Measurements from ENCODE around the gene MACROH2A1.

MACROH2A1 gene

DNA sequence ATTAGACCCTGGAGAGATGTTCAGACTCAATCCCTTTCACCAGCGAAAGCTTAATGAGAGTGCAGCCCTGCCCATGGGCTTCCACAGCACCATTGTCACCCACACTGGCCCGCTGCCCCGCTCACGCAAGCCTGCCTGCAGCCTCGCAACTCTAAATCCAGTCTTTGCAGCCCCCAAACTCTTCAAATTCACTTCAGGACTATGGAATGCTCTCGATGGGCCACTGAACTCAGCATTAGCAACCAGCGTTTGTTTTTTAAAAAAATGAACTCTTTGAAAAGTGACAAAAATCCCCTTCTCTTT is 31.1 kb upstream of the MACROH2A1 start:
- no peaks in the 10 kb centered on the region for H3F3A ChIP-seq (ENCODE audit: insufficient read depth)
- no peaks in the 10 kb centered on the region for H3K27me3 ChIP-seq (ENCODE audit: low read length)
- no peak overlapping the region for H3K4me3 ChIP-seq (ENCODE audit: insufficient read depth, low read length, poor library complexity, severe bottlenecking)
- H3K79me2 ChIP-seq (ENCODE audit: insufficient read depth, low read length), result no peaks in the 10 kb centered on the region
- H4K20me1 ChIP-seq (ENCODE audit: low read depth, low read length), result no peaks in the 10 kb centered on the region
- TF ChIP-seq, protein P1, sequence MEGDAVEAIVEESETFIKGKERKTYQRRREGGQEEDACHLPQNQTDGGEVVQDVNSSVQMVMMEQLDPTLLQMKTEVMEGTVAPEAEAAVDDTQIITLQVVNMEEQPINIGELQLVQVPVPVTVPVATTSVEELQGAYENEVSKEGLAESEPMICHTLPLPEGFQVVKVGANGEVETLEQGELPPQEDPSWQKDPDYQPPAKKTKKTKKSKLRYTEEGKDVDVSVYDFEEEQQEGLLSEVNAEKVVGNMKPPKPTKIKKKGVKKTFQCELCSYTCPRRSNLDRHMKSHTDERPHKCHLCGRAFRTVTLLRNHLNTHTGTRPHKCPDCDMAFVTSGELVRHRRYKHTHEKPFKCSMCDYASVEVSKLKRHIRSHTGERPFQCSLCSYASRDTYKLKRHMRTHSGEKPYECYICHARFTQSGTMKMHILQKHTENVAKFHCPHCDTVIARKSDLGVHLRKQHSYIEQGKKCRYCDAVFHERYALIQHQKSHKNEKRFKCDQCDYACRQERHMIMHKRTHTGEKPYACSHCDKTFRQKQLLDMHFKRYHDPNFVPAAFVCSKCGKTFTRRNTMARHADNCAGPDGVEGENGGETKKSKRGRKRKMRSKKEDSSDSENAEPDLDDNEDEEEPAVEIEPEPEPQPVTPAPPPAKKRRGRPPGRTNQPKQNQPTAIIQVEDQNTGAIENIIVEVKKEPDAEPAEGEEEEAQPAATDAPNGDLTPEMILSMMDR (IDR thresholded peaks at IDR 0.05; ENCODE audit: insufficient read depth, low read length, poor library complexity, severe bottlenecking), result no peak
- no peak for TF ChIP-seq EZH2phosphoT487 (conservative IDR thresholded peaks at IDR 0.05; ENCODE audit: low read length)
- H3K36me3 ChIP-seq (ENCODE audit: low read length), result no peaks in the 10 kb centered on the region
- H3K9me3 ChIP-seq (ENCODE audit: insufficient read depth, low read length), result peaks cover 12% of the 10 kb centered on the region; the same call in 1 of the 2 replicates
- H3K9me2 ChIP-seq (replicated peaks; ENCODE audit: insufficient read depth, low read length), result no peaks in the 10 kb centered on the region
- H3K4me2 ChIP-seq (ENCODE audit: low read depth, low read length, poor library complexity, severe bottlenecking), result no peak overlapping the region
- H2AFZ ChIP-seq (ENCODE audit: low read depth, low read length, severe bottlenecking), result no peak overlapping the region
- no peak overlapping the region for H3K9ac ChIP-seq (ENCODE audit: low read length)
- no peak overlapping the region for H3K27ac ChIP-seq (ENCODE audit: low read depth, low read length)

DNA sequence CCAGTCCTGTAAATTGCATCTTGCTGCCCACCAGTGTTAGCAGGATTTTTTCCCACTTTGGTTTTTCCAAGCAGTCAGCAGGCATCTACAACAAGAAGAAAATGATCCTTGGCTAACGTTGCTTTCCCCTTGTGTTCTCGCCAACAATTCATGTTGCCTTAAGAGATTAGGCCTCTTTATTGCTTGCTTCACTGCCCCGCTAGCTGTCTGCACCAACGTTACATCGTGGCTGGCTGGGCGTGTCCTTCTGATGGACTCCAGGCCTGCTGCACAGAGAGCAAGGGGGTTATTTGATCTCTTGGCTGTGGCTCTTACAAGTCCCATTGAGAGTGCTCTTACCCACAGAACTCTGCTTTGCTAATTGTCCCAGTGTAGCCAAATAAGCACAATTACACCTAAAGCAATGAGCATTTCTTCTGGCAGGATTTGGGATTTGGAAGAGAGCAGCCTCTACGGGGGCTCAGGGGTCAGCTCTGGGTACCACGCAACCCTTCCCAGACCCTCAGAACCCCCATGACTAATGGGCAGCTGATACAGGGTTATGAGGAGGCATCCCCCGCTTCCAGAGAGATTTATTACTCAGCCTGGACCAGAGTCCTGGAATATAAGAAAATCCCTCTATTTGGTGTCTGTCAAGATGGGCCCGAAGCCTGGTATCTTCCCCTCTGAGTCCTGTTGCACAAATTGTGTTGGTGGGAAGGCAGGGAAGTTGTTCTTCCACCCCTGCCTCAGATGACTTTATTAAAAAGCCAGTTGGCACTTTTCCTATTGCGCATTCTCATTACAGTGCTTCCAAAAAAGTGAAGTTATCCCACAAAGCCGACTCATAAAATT is 30.5 kb upstream of the MACROH2A1 start:
- H3K27me3 ChIP-seq (ENCODE audit: low read length), result no peaks in the 10 kb centered on the region
- H3K9me3 ChIP-seq (ENCODE audit: insufficient read depth, low read length), result peaks cover 12% of the 10 kb centered on the region; the same call in 1 of the 2 replicates
- H3K27ac ChIP-seq (ENCODE audit: low read depth, low read length), result no peak overlapping the region
- no peaks in the 10 kb centered on the region for H3K79me2 ChIP-seq (ENCODE audit: insufficient read depth, low read length)
- H4K20me1 ChIP-seq (ENCODE audit: low read depth, low read length), result no peaks in the 10 kb centered on the region
- no peak overlapping the region for H3K4me2 ChIP-seq (ENCODE audit: low read depth, low read length, poor library complexity, severe bottlenecking)
- no peak overlapping the region for H3K9ac ChIP-seq (ENCODE audit: low read length)
- TF ChIP-seq, protein P1 (IDR thresholded peaks at IDR 0.05; ENCODE audit: insufficient read depth, low read length, poor library complexity, severe bottlenecking), result no peak
- no peak for TF ChIP-seq EZH2phosphoT487 (conservative IDR thresholded peaks at IDR 0.05; ENCODE audit: low read length)
- H3K4me3 ChIP-seq (ENCODE audit: insufficient read depth, low read length, poor library complexity, severe bottlenecking), result no peak overlapping the region
- H3F3A ChIP-seq (ENCODE audit: insufficient read depth), result no peaks in the 10 kb centered on the region
- H2AFZ ChIP-seq (ENCODE audit: low read depth, low read length, severe bottlenecking), result no peak overlapping the region
- H3K9me2 ChIP-seq (replicated peaks; ENCODE audit: insufficient read depth, low read length), result no peaks in the 10 kb centered on the region
- H3K36me3 ChIP-seq (ENCODE audit: low read length), result no peaks in the 10 kb centered on the region

DNA sequence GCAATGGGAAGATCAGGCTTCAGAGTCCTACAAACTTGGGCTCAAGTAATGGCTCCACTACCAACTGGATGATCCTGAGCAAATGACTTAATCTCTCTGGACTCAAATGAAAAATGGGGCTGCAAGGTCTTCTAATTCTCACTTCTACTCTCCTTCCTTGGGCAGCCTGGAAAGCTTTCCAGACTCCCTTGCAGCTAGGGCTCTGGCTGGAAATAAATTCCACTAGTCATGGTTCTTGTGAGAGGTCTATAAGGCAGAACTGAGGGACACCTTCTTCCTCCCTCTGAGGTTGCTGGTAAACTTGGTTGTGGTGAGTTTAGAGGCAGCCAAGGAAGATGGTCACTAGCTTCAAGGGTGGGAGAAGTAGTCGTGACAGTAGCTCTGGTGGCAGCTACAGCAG is 29.6 kb upstream of the MACROH2A1 start:
- Histone ChIP-seq H4K20me1 (ENCODE audit: low read depth, low read length) (no peaks in the 10 kb centered on the region), H3F3A (ENCODE audit: insufficient read depth) (no peaks in the 10 kb centered on the region), H3K27me3 (ENCODE audit: low read length) (no peaks in the 10 kb centered on the region), H3K9me3 (ENCODE audit: insufficient read depth, low read length) (peaks cover 12% of the 10 kb centered on the region; the same call in 1 of the 2 replicates), H3K4me3 (ENCODE audit: insufficient read depth, low read length, poor library complexity, severe bottlenecking) (no peak overlapping the region), H3K36me3 (ENCODE audit: low read length) (no peaks in the 10 kb centered on the region), H3K9ac (ENCODE audit: low read length) (no peak overlapping the region), H3K79me2 (ENCODE audit: insufficient read depth, low read length) (no peaks in the 10 kb centered on the region), H2AFZ (ENCODE audit: low read depth, low read length, severe bottlenecking) (no peak overlapping the region), H3K27ac (ENCODE audit: low read depth, low read length) (no peak overlapping the region), H3K9me2 (replicated peaks; ENCODE audit: insufficient read depth, low read length) (no peaks in the 10 kb centered on the region), H3K4me2 (ENCODE audit: low read depth, low read length, poor library complexity, severe bottlenecking) (no peak overlapping the region)
- no peak for TF ChIP-seq EZH2phosphoT487 (conservative IDR thresholded peaks at IDR 0.05; ENCODE audit: low read length)
- TF ChIP-seq, protein P1 (IDR thresholded peaks at IDR 0.05; ENCODE audit: insufficient read depth, low read length, poor library complexity, severe bottlenecking), result no peak
